Muscle of leg (tissue), 11 donors: ENCODE measurements around the gene FYCO1. TPM values are rescaled to one million over a fixed set of nuclear protein-coding genes. Genes with fewer than 3 reads are reported as not detected.

Experiments used
- DNase-seq: peaks from one replicate; pipeline ENCODE4 v3.0.0; 2013
- H3K27ac ChIP-seq: one replicate; pipeline ENCODE4 v1.5.1; 2013; ENCODE audit warnings: mild to moderate bottlenecking, low read length, control low read depth
- H3K27me3 ChIP-seq: one replicate; pipeline ENCODE4 v1.6.1; 2013; ENCODE audit warnings: low read length; ENCODE audit not compliant: control insufficient read depth, insufficient read depth
- H3K36me3 ChIP-seq: one replicate; pipeline ENCODE4 v1.6.1; 2013; ENCODE audit warnings: low read length; ENCODE audit not compliant: control insufficient read depth, insufficient read depth
- H3K4me1 ChIP-seq: one replicate; pipeline ENCODE4 v1.6.1; 2013; ENCODE audit warnings: low read length; ENCODE audit not compliant: control insufficient read depth, insufficient read depth
- H3K4me3 ChIP-seq: one replicate; pipeline ENCODE4 v1.5.1; 2013; ENCODE audit warnings: low read length, control low read depth
- H3K9me3 ChIP-seq: replicated peaks from 2 replicates; pipeline ENCODE4 v1.6.1; 2013; ENCODE audit warnings: low read depth, low read length; ENCODE audit not compliant: control insufficient read depth
- WGBS: methylation state at CpG from one replicate; pipeline ENCODE4 v1.1.5; 2013; ENCODE audit warnings: missing lambda C conversion rate; ENCODE audit not compliant: insufficient coverage; 5-methylcytosine and 5-hydroxymethylcytosine counted together
- polyA plus RNA-seq, 8 donors: library from polyadenylated mRNA; unstranded; fragments of 120-200 nt; gene quantifications; one replicate each; pipeline versions ENCODE4 v1.2.1 to v1.2.3, GENCODE V29; 2013; ENCODE audit warnings: inconsistent platforms in 1 of 8, low replicate concordance in 1 of 8; ENCODE audit not compliant: insufficient read length in 8 of 8, insufficient read depth in 1 of 8
- total RNA-seq: library from RNA; stranded (reverse); fragments of 120-200 nt; gene quantifications from one replicate; pipeline ENCODE4 v1.2.4, GENCODE V29; 2013

Gene FYCO1
- total and polyA plus RNA-seq, 9 donors, result 18.6 to 33.6 (median 25.4) TPM

- DNase-seq, result no peak
- Histone ChIP-seq H3K27ac (no peak overlapping the region), H3K9me3 (no peaks in the 10 kb centered on the region), H3K27me3 (no peaks in the 10 kb centered on the region), H3K4me1 (peaks cover 12% of the 10 kb centered on the region), H3K36me3 (no peaks in the 10 kb centered on the region), H3K4me3 (no peak overlapping the region)
- 75% methylated on average over 2 of the region's 11 CpGs for WGBS
Observed at GRCh38 chr3:45911511-45912226, 84.0 kb downstream of the FYCO1 start.

- Histone ChIP-seq H3K27me3 (no peaks in the 10 kb centered on the region), H3K27ac (no peak overlapping the region), H3K36me3 (no peaks in the 10 kb centered on the region), H3K4me1 (peaks cover 12% of the 10 kb centered on the region), H3K9me3 (no peaks in the 10 kb centered on the region), H3K4me3 (no peak overlapping the region)
- WGBS, result 11% methylated on average over 1 of the region's 4 CpGs
- no peak for DNase-seq
Observed at GRCh38 chr3:45910892-45911291, 84.7 kb downstream of the FYCO1 start.

- 74% methylated on average over 6 of the region's 6 CpGs for WGBS
Observed at GRCh38 chr3:45909542-45909941, 86.1 kb downstream of the FYCO1 start.

DNA sequence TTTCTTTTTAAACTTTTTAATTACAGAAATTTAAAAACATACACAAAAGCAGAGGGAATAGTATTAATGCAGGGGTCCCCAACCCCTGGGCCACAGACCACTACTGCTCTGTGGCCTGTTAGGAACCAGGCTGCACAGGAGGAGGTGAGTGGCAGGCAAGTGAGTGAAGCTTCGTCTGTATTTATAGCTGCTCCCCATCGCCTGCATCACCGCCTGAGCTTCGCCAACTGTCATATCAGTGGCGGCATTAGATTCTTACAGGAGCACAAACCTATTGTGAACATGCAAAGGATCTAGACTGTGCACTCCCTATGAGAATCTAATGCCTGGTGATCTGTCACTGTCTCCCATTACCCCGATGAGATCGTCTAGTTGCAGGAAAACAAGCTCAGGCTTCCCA, 86.9 kb downstream of the FYCO1 start:
- Histone ChIP-seq H3K27me3 (no peaks in the 10 kb centered on the region), H3K4me3 (no peak overlapping the region), H3K4me1 (peaks cover 12% of the 10 kb centered on the region), H3K36me3 (no peaks in the 10 kb centered on the region), H3K27ac (no peak overlapping the region), H3K9me3 (no peaks in the 10 kb centered on the region)
- DNase-seq, result no peak
- WGBS, result 83% methylated on average over 5 of the region's 7 CpGs

More at GRCh38 chr3:45909542-45909941, 86.1 kb downstream of the FYCO1 start:
- Histone ChIP-seq H3K4me3 (no peak overlapping the region), H3K4me1 (peaks cover 12% of the 10 kb centered on the region), H3K27ac (no peak overlapping the region), H3K36me3 (no peaks in the 10 kb centered on the region), H3K27me3 (no peaks in the 10 kb centered on the region), H3K9me3 (no peaks in the 10 kb centered on the region)
- DNase-seq, result no peak

GRCh38 chr3:45907769-45908705, 87.6 kb downstream of the FYCO1 start:
- Histone ChIP-seq H3K27ac (no peak overlapping the region), H3K9me3 (no peaks in the 10 kb centered on the region), H3K4me3 (no peak overlapping the region), H3K27me3 (no peaks in the 10 kb centered on the region), H3K36me3 (no peaks in the 10 kb centered on the region), H3K4me1 (peaks cover 12% of the 10 kb centered on the region)
- peak; percentile 52 for DNase-seq
- 64% methylated on average over 9 of the region's 13 CpGs for WGBS

DNA sequence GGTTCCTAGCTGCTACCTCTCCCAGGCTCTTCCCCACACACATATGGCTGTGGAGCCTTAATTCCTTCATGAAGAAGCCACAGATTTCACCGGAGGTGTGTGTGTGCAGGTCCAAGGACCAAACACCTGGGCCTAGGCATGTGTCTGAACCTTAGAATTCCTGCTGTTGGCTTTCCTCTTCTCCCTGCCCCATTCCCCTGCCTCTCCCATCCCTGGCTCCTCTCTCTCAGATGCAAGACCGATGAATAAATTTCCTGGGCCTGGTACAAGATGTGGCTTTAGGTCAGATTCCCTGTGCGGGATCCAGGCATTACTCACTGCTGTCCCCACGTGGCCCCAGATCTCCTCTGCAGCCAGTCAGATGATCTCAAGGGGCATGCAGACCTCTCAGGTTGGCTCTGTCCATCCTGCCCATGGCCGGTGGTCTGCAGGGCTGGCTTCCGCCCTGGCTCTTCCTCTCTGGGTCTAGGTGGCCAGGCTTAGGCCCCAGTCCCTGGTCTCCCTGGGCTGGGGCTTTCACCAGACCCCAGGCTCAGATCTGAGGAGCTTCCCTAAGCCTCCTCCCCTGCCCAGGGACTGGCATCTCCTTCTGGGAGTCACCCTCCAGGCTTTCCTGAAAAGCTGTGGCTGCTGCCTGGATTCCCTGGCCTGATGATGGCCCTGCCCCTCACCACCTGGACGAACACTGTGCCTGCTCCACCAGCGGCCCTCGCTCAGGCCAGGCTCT, 88.8 kb downstream of the FYCO1 start:
- Histone ChIP-seq H3K4me1 (peaks cover 12% of the 10 kb centered on the region), H3K4me3 (no peak overlapping the region), H3K27me3 (no peaks in the 10 kb centered on the region), H3K36me3 (no peaks in the 10 kb centered on the region), H3K9me3 (no peaks in the 10 kb centered on the region), H3K27ac (no peak overlapping the region)
- peak; percentile 7 for DNase-seq
- WGBS, result 66% methylated on average over 9 of the region's 9 CpGs

DNA sequence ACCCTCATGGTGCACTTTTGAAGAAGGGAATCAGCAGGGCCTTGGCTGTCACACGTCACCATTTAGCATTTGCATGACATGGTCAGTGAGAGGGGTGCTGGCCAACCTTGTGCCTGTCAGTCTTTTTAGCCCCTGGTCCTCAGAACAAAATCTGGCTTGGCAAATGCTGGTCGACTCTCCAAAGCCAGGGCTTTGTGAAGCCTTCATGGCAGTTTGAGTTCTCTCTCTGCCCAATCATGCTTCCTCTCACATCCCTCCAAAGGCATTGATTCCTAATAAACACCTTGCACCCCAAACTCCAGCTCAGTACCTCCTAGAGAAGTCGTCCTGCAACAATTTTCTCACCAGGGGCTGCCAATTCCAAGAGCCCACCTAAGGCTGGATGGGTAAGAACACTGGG, 89.9 kb downstream of the FYCO1 start:
- 78% methylated on average over 2 of the region's 3 CpGs for WGBS

GRCh38 chr3:45904931-45905330, 90.7 kb downstream of the FYCO1 start:
- H3K4me3 ChIP-seq, result no peak overlapping the region
- no peaks in the 10 kb centered on the region for H3K9me3 ChIP-seq
- DNase-seq, result no peak
- WGBS, result 100% methylated on average over 1 of the region's 3 CpGs
- H3K36me3 ChIP-seq, result no peaks in the 10 kb centered on the region
- H3K27ac ChIP-seq, result no peak overlapping the region
- H3K4me1 ChIP-seq, result peaks cover 12% of the 10 kb centered on the region
- no peaks in the 10 kb centered on the region for H3K27me3 ChIP-seq

More for the DNA sequence above, 89.9 kb downstream of the FYCO1 start:
- H3K4me1 ChIP-seq, result peaks cover 12% of the 10 kb centered on the region
- H3K4me3 ChIP-seq, result no peak overlapping the region
- H3K9me3 ChIP-seq, result no peaks in the 10 kb centered on the region
- DNase-seq, result no peak
- no peaks in the 10 kb centered on the region for H3K27me3 ChIP-seq
- H3K36me3 ChIP-seq, result no peaks in the 10 kb centered on the region
- H3K27ac ChIP-seq, result no peak overlapping the region

- Histone ChIP-seq H3K36me3 (no peaks in the 10 kb centered on the region), H3K27me3 (peaks cover 4% of the 10 kb centered on the region), H3K27ac (no peak overlapping the region), H3K4me1 (no peaks in the 10 kb centered on the region), H3K4me3 (no peak overlapping the region), H3K9me3 (no peaks in the 10 kb centered on the region)
- DNase-seq, result no peak
- 50% methylated on average over 2 of the region's 3 CpGs for WGBS
Observed at GRCh38 chr3:45896956-45897355, 98.7 kb downstream of the FYCO1 start.
